ENCODE results near the gene CYP26C1. TPM values are rescaled to one million over a fixed set of nuclear protein-coding genes. Genes with fewer than 3 reads are reported as not detected.
A peak's percentile ranks its signal among the peaks of the same experiment; 100 is the strongest.

Gene CYP26C1
- total RNA-seq, 3 donors from 2014 or later (not counting 1 experiment from before 2014, with no cell fraction given) = 0.09 TPM; not detected in 2

DNA sequence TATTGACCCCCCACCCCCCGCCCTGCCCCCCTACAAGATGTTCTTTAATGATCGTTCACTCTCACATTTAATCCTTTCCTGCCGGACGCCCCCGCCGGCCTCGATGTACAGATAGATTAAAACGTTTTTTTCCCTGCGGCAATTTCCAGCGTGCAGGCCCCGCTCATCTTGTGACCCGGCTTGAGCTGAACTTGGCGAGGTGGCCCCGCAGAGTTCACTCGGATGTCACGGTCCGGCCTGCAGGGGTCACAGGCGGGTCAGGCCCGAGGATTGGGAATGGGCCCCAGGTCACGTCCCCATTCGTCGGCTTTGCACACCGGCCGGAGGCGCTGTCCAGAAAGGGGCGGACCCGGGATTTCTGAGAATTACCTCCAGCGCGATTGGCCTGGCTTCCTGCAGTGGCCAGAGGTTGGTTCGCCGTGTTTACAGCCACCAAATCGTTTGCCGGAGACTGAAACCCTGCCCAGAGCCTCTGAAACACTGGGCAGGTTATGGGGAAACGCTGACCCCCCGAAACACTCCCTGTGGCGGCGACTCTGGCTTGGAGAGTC is 11.2 kb downstream of the CYP26C1 start:
- Histone ChIP-seq H3K36me3 (ENCODE audit: control insufficient read depth, insufficient read depth, low read length) (no peaks in the 10 kb centered on the region), H3K27me3 (ENCODE audit: control insufficient read depth, insufficient read depth, low read length) (peaks cover 36% of the 10 kb centered on the region), H3K4me3 (ENCODE audit: low read length) (no peak overlapping the region), H3K9me3 (ENCODE audit: control insufficient read depth, insufficient read depth, low read length) (no peaks in the 10 kb centered on the region), H3K27ac (ENCODE audit: low read length) (no peak overlapping the region), H3K4me1 (ENCODE audit: control insufficient read depth, insufficient read depth, low read length) (peaks cover 34% of the 10 kb centered on the region)
- no peak overlapping the region for H3K4me3 Mint-ChIP-seq
- TF ChIP-seq, protein P1, sequence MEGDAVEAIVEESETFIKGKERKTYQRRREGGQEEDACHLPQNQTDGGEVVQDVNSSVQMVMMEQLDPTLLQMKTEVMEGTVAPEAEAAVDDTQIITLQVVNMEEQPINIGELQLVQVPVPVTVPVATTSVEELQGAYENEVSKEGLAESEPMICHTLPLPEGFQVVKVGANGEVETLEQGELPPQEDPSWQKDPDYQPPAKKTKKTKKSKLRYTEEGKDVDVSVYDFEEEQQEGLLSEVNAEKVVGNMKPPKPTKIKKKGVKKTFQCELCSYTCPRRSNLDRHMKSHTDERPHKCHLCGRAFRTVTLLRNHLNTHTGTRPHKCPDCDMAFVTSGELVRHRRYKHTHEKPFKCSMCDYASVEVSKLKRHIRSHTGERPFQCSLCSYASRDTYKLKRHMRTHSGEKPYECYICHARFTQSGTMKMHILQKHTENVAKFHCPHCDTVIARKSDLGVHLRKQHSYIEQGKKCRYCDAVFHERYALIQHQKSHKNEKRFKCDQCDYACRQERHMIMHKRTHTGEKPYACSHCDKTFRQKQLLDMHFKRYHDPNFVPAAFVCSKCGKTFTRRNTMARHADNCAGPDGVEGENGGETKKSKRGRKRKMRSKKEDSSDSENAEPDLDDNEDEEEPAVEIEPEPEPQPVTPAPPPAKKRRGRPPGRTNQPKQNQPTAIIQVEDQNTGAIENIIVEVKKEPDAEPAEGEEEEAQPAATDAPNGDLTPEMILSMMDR (IDR thresholded peaks at IDR 0.05) = no peak
- H3K27ac Mint-ChIP-seq = no peak overlapping the region
- peaks cover 4 to 8% of the 10 kb centered on the region in 2 donors for H3K4me1 Mint-ChIP-seq
- 2% methylated on average over 36 of the region's 37 CpGs for WGBS (ENCODE audit: insufficient coverage)
- DNase-seq (no peak), ATAC-seq (no peak)
- H3K9me3 Mint-ChIP-seq = no peaks in the 10 kb centered on the region
- intact Hi-C loops (cut with micrococcal nuclease) = no loop called here
- H3K36me3 Mint-ChIP-seq = no peaks in the 10 kb centered on the region
- peaks cover 47 to 67% of the 10 kb centered on the region in 2 donors for H3K27me3 Mint-ChIP-seq (ENCODE audit: low read depth in 2 of 2)

DNA sequence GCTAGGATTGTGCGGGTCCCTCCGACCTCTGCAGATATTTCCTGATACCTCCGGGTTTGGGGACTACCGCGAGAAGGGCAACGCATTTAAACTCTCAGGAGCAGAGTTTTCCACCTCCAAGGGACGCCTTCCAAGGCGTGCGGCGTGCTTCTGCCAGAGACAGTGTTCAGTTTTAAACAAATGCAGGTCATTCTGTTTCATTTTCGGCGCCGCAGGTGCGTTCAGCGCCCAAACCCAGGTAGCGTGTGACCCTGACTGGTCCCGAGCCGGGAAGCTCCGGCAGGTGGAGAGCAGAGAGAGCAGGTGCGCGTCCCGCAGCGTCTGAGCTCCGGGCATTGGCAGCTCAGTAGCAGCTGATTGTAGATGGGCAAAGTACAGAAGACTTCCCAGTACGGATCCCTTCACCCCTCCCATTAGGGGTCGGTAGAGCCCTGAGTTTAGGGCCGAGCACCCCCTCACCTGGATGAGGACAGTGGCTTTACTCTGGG is 11.7 kb downstream of the CYP26C1 start:
- H3K4me1 Mint-ChIP-seq = peaks cover 4 to 8% of the 10 kb centered on the region in 2 donors
- Histone ChIP-seq H3K9me3 (ENCODE audit: control insufficient read depth, insufficient read depth, low read length) (no peaks in the 10 kb centered on the region), H3K36me3 (ENCODE audit: control insufficient read depth, insufficient read depth, low read length) (no peaks in the 10 kb centered on the region), H3K4me3 (ENCODE audit: low read length) (no peak overlapping the region), H3K4me1 (ENCODE audit: control insufficient read depth, insufficient read depth, low read length) (peaks cover 34% of the 10 kb centered on the region), H3K27ac (ENCODE audit: low read length) (no peak overlapping the region), H3K27me3 (ENCODE audit: control insufficient read depth, insufficient read depth, low read length) (peaks cover 36% of the 10 kb centered on the region)
- H3K27ac Mint-ChIP-seq = no peak overlapping the region
- TF ChIP-seq, protein P1 (IDR thresholded peaks at IDR 0.05) = no peak
- no peak for ATAC-seq
- no peaks in the 10 kb centered on the region for H3K9me3 Mint-ChIP-seq
- DNase-seq = no peak
- H3K4me3 Mint-ChIP-seq = peak overlapping the region; percentile 13
- no peaks in the 10 kb centered on the region for H3K36me3 Mint-ChIP-seq
- H3K27me3 Mint-ChIP-seq (ENCODE audit: low read depth in 2 of 2) = peaks cover 44 to 65% of the 10 kb centered on the region in 2 donors
- 2% methylated on average over 27 of the region's 27 CpGs for WGBS (ENCODE audit: insufficient coverage)
- intact Hi-C loops (cut with micrococcal nuclease) = no loop called here

DNA sequence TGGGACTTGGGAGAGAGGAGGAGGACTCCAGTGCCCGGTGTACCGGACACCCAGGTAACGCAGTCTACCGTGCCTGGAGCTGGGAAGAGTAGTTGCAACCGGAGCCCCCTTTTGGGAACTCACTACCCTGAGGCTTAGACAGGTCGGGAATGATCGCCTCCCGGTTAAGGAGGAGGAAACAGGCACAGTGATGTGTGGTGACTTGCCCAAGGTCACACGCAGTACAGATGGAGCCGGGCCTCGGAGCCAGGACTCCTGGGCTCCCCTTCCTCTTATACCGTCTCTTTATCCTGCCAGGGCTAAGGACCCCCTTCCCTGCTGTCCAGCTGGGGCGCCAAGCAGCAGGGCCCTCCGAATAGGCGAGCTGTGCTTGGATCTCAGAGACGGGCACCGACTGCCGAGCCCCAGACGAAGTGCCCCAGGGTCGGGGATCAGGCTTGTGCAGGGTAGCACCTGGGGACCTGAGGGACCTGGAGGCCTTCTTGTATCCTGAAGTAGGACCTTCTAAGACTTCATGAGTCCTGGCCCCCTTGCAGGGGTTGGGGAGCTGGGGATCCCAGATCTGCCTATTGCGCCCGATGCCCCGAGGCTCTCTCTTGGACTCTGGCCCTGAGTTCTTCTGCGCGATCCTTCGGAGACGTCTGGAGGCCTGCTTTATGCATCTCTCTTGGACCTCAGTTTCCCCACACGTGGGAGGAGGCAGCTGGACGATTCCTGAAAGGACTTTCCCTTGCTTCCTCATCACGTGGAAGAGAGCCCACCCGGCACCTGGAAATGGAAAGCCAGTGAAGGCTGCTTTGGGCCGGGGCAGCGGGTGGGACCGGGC is 12.3 kb downstream of the CYP26C1 start:
- H3K36me3 Mint-ChIP-seq = no peaks in the 10 kb centered on the region
- DNase-seq (no peak), ATAC-seq (no peak)
- H3K4me3 Mint-ChIP-seq = no peak overlapping the region
- Histone ChIP-seq H3K4me3 (ENCODE audit: low read length) (no peak overlapping the region), H3K27me3 (ENCODE audit: control insufficient read depth, insufficient read depth, low read length) (peaks cover 38% of the 10 kb centered on the region), H3K36me3 (ENCODE audit: control insufficient read depth, insufficient read depth, low read length) (no peaks in the 10 kb centered on the region), H3K27ac (ENCODE audit: low read length) (no peak overlapping the region), H3K9me3 (ENCODE audit: control insufficient read depth, insufficient read depth, low read length) (no peaks in the 10 kb centered on the region), H3K4me1 (ENCODE audit: control insufficient read depth, insufficient read depth, low read length) (peaks cover 34% of the 10 kb centered on the region)
- H3K27me3 Mint-ChIP-seq (ENCODE audit: low read depth in 2 of 2) = peaks cover 39 to 64% of the 10 kb centered on the region in 2 donors
- 6% methylated on average over 34 of the region's 34 CpGs for WGBS (ENCODE audit: insufficient coverage)
- no peak overlapping the region for H3K27ac Mint-ChIP-seq
- no peaks in the 10 kb centered on the region for H3K9me3 Mint-ChIP-seq
- TF ChIP-seq, protein P1 (IDR thresholded peaks at IDR 0.05) = no peak
- intact Hi-C loops (cut with micrococcal nuclease) = no loop called here
- peaks cover 4 to 8% of the 10 kb centered on the region in 2 donors for H3K4me1 Mint-ChIP-seq
